ENCODE measurements around the gene DNAJC13.

DNA sequence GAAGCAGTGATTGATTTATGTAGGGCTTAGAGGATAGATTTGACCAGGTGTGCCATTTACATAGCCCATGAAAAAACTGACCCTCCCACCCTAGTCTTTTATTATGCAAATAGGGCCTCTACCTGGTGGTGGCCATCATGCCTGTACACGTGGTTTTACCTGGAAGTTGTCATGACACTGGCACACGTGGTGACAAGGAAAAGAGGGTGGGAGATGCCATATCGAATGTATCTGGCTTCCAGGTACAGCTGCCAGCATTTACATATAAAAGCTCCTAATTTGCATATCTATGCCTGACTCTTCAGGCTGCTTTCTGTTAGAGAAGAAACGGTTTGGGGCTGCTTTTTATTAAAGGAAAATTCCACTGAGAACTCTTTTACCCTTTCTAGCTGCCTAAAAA is 35.0 kb upstream of the DNAJC13 start:
- TF ChIP-seq, protein P1, sequence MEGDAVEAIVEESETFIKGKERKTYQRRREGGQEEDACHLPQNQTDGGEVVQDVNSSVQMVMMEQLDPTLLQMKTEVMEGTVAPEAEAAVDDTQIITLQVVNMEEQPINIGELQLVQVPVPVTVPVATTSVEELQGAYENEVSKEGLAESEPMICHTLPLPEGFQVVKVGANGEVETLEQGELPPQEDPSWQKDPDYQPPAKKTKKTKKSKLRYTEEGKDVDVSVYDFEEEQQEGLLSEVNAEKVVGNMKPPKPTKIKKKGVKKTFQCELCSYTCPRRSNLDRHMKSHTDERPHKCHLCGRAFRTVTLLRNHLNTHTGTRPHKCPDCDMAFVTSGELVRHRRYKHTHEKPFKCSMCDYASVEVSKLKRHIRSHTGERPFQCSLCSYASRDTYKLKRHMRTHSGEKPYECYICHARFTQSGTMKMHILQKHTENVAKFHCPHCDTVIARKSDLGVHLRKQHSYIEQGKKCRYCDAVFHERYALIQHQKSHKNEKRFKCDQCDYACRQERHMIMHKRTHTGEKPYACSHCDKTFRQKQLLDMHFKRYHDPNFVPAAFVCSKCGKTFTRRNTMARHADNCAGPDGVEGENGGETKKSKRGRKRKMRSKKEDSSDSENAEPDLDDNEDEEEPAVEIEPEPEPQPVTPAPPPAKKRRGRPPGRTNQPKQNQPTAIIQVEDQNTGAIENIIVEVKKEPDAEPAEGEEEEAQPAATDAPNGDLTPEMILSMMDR (conservative IDR thresholded peaks at IDR 0.05; ENCODE audit: low read depth, low read length): no peak
- TF ChIP-seq EZH2phosphoT487 (IDR thresholded peaks at IDR 0.05; ENCODE audit: borderline replicate concordance, low read length): no peak
